Measurements from ENCODE around the gene KLF15.
"Not testable (repeated sequence)": the region's sequence is repeated elsewhere in the genome, so short reads cannot be mapped to it uniquely, and the experiment has no call there.

Gene KLF15

GRCh38 chr3:126345641-126346460, 11.4 kb downstream of the KLF15 start:
- no peak for DNase-seq

DNA sequence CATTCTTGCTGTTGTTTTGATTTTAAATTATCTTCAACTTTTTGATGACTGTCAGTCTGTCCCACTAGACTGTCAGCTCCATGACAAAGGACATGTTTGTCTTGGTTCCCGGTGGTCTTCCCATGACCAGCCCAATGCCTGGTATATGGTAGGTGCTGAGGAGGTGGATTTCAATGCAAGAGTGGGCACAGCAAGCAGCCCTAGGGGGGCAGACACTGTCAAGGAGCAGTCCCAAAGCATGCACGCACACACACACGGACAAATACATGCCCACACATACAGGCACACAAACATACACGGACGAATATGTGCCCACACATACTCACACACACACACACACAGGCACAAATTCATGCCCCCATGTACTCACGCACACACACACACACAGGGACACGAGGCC, 12.0 kb downstream of the KLF15 start:
- no peak for DNase-seq

GRCh38 chr3:126344380-126345041, 12.7 kb downstream of the KLF15 start:
- no peak for DNase-seq

DNA sequence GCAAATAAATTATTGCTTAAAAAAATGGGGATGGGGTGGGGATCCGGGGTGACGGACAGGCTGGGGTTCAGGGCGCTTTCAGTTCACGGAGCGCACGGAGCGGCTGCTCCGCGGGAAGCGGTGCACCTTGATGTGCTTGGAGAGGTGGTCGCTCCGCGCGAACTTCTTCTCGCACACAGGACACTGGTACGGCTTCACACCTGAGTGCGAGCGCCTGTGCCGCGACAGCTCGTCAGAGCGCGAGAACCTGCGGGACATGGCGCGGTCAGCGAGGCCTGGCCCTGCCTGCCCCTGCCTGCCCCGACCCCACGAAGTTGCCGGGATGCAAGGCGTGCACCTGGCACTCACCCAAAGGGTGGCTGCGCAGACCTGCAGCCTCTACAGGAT, 13.6 kb downstream of the KLF15 start:
- no peak for DNase-seq

DNA sequence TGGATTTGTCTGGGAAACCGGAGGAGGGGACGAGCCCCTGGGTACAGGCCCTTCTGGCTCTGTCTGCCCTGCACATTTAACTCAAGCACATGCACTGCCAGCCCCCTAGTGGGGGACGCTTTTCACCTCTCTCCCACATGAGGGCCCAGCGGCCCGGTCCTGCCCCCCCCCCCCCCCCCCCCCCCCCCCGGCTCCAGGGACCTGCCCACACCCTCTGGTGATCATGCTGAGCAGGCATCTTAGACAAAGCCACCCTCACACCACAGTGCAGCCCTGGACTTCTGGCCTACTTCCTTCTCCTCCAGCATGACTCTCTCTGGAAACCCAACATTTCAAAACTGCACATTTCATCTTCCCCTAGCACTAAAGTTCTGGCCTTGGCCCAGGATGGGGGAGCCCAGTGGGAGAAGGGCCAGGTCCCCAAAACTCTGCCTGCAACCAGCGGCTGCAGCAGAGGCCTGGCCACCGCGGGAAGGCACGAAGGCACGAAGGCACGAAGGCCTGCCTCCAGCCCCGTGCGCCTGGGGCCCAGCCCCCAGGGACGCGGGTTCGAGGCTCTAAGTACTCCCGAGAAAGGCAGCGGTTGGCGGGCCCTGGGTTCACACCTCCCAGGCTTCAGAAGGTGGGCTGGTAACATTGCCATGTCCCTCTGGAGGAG, 14.1 kb downstream of the KLF15 start:
- peak; percentile 81 for DNase-seq

- DNase-seq: no peak
These were observed 15.0 kb downstream of the KLF15 start for GRCh38 chr3:126342211-126342610.

- DNase-seq: no peak
These were observed 15.5 kb downstream of the KLF15 start for GRCh38 chr3:126341755-126342150.

- DNase-seq: no peak
These were observed 16.1 kb downstream of the KLF15 start for GRCh38 chr3:126340943-126341754.

- DNase-seq: no peak
These were observed 16.6 kb downstream of the KLF15 start for GRCh38 chr3:126340596-126340942.

GRCh38 chr3:126340081-126340511, 17.1 kb downstream of the KLF15 start:
- DNase-seq: no peak

DNA sequence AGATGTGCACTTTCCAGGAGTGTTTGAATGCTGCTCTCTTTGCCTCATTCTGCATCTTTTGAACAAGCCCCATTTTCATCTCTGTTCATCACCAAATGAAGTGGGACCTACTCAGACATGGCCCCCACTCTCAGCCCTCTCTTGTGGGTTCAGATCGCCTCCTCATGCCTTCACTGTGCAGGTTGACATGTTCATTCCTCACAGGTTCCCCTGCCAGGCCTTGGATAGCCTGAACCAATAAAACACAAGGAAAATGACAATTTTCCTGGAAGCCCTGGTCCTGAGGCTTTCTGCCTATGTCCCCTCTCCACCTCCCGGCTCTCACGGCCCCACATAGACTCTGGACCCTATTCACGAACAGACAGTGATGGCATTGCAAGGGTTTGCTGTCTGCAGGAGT, 17.7 kb downstream of the KLF15 start:
- no peak for DNase-seq

DNA sequence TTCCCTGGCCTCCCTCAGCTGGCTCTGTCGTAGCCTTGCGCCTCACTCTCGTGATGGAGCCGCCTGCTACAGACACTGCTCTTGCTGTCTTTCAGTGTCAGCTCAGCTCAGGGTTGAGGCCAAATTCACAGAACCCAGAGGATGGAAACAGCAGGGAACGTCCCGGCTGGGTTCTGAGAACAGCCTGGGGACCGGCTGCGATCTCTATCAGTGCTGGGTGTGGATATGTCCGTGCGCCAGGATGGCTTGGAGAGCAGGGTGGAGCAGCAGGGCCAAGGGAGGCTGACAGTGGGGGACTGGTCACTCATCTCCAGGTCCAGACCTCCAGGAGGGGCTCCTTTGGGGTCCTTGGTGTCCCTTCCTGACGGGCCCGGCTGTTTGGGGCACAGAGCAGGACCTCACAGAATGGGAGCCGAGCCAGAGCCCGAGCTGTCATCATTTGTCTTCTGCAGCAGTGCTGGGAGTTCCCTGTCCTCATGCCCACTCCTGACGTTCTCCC, 18.4 kb downstream of the KLF15 start:
- no peak for DNase-seq

DNA sequence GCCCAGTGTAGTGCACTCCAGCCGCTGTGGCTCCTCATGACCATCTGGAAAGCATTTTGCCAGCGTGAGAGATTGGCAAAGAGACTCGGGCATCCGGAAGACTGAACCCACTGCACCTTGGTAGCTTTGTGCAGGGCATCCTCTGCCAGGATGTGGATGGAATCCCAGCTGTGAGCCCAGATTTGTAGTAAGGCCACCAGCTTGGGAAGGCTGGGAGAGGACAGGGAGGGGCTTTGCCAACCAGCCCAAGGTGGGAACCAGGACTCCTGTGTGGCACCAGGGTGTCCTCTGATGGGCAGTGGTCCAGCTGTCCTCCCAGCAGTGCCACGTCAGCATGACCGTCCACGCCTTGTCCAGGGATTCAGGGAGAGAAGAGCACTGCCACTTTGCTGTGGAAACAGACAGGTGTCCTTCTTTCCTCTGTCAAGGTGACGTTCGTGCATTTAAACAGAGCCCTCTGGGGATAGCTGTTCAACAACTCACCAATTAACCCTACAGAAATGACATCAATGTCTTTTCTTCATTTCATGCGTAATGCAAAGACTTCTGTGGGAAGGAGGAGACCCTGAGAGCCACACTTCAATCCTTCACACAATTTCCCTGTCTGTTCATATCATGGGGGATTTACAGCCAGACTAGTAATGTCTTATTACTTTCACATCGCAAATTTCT, 19.1 kb downstream of the KLF15 start:
- DNase-seq: no peak

DNA sequence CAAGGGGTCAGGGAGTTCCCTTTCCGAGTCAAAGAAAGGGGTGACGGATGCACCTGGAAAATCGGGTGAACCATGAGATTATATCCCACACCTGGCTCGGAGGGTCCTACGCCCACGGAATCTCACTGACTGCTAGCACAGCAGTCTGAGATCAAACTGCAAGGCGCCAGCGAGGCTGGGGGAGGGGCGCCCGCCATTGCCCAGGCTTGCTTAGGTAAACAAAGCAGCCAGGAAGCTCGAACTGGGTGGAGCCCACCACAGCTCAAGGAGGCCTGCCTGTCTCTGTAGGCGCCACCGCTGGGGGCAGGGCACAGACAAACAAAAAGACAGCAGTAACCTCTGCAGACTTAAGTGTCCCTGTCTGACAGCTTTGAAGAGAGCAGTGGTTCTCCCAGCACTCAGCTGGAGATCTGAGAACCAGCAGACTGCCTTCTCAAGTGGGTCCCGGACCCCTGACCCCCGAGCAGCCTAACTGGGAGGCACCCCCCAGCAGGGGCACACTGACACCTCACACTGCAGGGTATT, 25.3 kb downstream of the KLF15 start:
- DNase-seq: not testable (repeated sequence)

DNA sequence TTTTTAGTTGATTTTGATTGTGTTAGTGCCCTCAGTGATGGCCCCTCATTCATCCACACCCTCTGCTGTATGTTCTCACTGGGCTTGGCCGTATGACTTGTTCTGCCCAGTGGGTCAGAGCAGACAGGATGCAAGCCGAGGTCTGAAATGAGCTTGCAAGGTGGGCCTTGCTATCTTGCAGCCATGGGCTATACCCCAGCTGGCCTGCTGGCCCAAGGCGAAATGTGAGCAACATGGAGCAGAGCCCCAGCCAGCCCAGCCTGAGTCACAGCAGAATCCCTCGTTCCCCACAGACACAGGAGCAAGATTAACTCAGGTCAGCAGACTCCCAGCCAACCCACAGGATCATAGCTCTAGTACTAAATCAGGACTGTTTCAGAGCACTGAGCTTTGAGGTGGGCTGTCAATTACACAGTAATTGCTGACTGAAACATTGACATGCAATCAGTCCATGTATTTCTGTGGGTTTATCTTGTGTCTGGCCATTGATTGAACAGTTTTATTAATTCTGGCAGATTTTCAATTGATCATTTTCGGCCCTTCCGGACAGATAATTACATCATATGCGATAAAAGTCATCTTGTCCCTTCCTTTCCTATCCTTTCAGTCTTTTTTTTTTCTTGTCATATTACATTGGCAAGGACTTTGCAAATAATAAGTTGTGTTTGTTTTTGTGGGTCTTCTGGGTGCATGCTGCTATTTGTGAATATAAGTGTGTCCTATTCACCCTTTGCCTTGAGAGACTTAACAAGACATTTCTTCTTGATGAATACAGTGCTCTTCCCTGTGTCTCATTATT, 27.1 kb downstream of the KLF15 start:
- DNase-seq: no peak

DNA sequence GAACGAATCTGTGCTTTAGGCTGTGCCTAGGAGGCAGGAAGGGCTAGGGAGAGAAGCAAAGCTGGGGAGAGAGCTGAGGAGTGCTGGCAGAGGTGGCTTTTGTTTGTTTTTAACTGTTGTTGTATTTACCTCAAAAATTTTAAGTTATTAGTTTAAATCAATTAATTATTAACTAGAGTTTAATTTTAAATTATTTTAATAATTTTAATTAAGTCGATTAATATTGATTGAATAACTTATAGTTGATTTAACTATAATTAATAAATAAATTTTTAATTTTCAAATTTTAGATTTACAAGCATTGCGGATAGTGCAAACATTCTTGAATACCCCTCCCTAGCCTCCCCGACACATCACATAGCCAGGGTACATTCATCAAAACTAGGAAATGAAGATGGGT, 30.6 kb downstream of the KLF15 start:
- no peak for DNase-seq

DNA sequence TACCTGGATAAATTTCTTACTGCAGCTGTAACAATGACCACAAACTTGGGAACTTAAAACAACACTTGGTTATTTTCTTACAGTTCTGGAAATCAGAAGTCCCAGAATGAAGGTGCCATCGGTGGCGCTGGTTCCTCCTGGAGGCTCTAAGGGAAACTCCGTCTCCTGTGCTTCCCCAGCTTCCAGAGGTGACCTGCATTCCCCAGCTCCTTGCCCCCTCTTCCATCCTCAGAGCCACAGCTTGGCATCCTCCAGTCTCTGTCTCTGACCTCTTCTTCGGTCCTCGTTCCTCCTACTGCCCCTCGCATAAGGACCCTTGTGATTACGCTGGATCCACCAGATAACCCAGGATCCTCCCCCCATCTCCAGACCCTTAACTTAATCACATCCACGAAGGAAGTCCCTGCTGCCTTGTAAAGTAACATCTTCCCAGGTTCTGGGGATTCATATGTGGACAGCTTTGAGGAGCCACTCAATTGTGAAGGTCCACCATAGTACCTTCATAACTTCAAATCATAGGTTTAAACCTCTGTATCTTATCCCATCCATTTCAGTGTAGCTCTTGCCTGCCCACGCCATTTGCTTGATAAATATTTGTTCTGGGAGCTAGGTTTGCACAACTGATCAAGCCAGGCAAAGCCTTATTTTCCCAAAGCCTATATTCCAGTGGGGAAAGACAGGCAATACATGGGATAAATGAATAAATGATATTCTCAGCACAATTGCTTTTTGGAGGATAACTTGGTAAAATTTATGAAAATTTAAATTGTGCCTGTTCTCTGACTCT, 34.8 kb downstream of the KLF15 start:
- DNase-seq: no peak

GRCh38 chr3:126321490-126321889, 35.7 kb downstream of the KLF15 start:
- no peak for DNase-seq

- no peak for DNase-seq
These were observed 36.5 kb downstream of the KLF15 start for GRCh38 chr3:126320517-126321293.

Data from NCI-H82 (cell line).